CD14-positive monocyte (primary cell): Measurements from ENCODE around the gene AK1. TPM values are rescaled to one million over a fixed set of nuclear protein-coding genes. Genes with fewer than 3 reads are reported as not detected.
A peak's percentile ranks its signal among the peaks of the same experiment; 100 is the strongest.

Experiments
- DNase-seq, 3 donors: peaks; one replicate each; pipeline ENCODE4 v3.0.0-alpha.2; 2011 to 2022
- H2AFZ ChIP-seq: 2 replicates; pipeline ENCODE4 v1.6.0; 2012; ENCODE audit warnings: mild to moderate bottlenecking, low read depth, low read length, inconsistent platforms; ENCODE audit not compliant: insufficient read depth, poor library complexity, severe bottlenecking
- H3K27ac ChIP-seq, 2 donors: 1 replicate in 1 of 2; 2 replicates in 1 of 2; pipeline ENCODE4 v1.5.1; 2012 to 2013; ENCODE audit warnings: low read length in 2 of 2, control low read depth in 1 of 2, inconsistent platforms in 1 of 2, low read depth in 1 of 2, mild to moderate bottlenecking in 1 of 2
- H3K27me3 ChIP-seq, 2 donors: one replicate each; pipeline versions ENCODE4 v1.6.0 to v1.6.1; 2011 to 2013; ENCODE audit warnings: low read length in 2 of 2; ENCODE audit not compliant: control insufficient read depth in 2 of 2, insufficient read depth in 2 of 2
- H3K36me3 ChIP-seq, 2 donors: replicated peaks in 1 of 2; 1 replicate in 1 of 2; 2 replicates in 1 of 2; pipeline versions ENCODE4 v1.5.1 to v1.6.1; 2012 to 2013; ENCODE audit warnings: low read length in 2 of 2, control low read depth in 1 of 2, inconsistent platforms in 1 of 2, mild to moderate bottlenecking in 1 of 2; ENCODE audit not compliant: insufficient read depth in 2 of 2, control insufficient read depth in 1 of 2
- H3K4me1 ChIP-seq, 2 donors: 1 replicate in 1 of 2; 2 replicates in 1 of 2; pipeline versions ENCODE4 v1.5.1 to v1.6.1; 2012 to 2013; ENCODE audit warnings: low read length in 2 of 2, control low read depth in 1 of 2, inconsistent platforms in 1 of 2, mild to moderate bottlenecking in 1 of 2, moderate library complexity in 1 of 2; ENCODE audit not compliant: insufficient read depth in 2 of 2, control insufficient read depth in 1 of 2
- H3K4me2 ChIP-seq: replicated peaks from 2 replicates; pipeline ENCODE3; 2012; ENCODE audit warnings: low read length, moderate library complexity, mild to moderate bottlenecking; ENCODE audit not compliant: poor library complexity, severe bottlenecking; ENCODE audit errors: extremely low read depth
- H3K4me3 ChIP-seq, 3 experiments: fragments of 200-600 bp in 1 of 3; sonication (generic) in 1 of 3; replicated peaks in 1 of 3; 1 replicate in 2 of 3; 2 replicates in 1 of 3; pipeline ENCODE4 v1.5.1; 2011 to 2013; ENCODE audit warnings: low read length in 3 of 3, mild to moderate bottlenecking in 3 of 3, control low read depth in 2 of 3, low read depth in 2 of 3, inconsistent platforms in 1 of 3, moderate library complexity in 1 of 3
- H3K79me2 ChIP-seq: 2 replicates; pipeline ENCODE4 v1.6.0; 2012; ENCODE audit warnings: mild to moderate bottlenecking, control low read depth, inconsistent platforms, low read length, moderate library complexity; ENCODE audit not compliant: insufficient read depth
- H3K9ac ChIP-seq: 2 replicates; pipeline ENCODE4 v1.6.0; 2017; ENCODE audit warnings: low read length, mild to moderate bottlenecking; ENCODE audit not compliant: insufficient read depth, poor library complexity, severe bottlenecking
- H3K9me3 ChIP-seq, 2 donors: replicated peaks in 1 of 2; 1 replicate in 1 of 2; 2 replicates in 1 of 2; pipeline versions ENCODE4 v1.5.1 to v1.6.1; 2012 to 2013; ENCODE audit warnings: low read length in 2 of 2, control low read depth in 1 of 2; ENCODE audit not compliant: control insufficient read depth in 1 of 2, insufficient read depth in 1 of 2
- H4K20me1 ChIP-seq: 2 replicates; pipeline ENCODE4 v1.6.0; 2012; ENCODE audit warnings: mild to moderate bottlenecking, low read length, control low read depth, moderate library complexity; ENCODE audit not compliant: insufficient read depth
- H3K27ac Mint-ChIP-seq, 7 donors: one replicate each; pipeline ENCODE4 v1.8.0; 2020; ENCODE audit warnings: mild to moderate bottlenecking in 7 of 7, mixed read lengths in 7 of 7, moderate library complexity in 6 of 7, inconsistent platforms in 2 of 7
- H3K27me3 Mint-ChIP-seq, 3 donors: one replicate each; pipeline ENCODE4 v1.8.0; 2021 to 2022; ENCODE audit warnings: low read depth in 3 of 3, mild to moderate bottlenecking in 3 of 3, mixed read lengths in 3 of 3, moderate library complexity in 3 of 3, inconsistent platforms in 1 of 3
- H3K36me3 Mint-ChIP-seq, 2 donors: one replicate each; pipeline ENCODE4 v1.8.0; 2020; ENCODE audit warnings: mixed read lengths in 2 of 2, inconsistent platforms in 1 of 2, mild to moderate bottlenecking in 1 of 2
- H3K4me1 Mint-ChIP-seq: one replicate; pipeline ENCODE4 v1.8.0; 2020; ENCODE audit warnings: mild to moderate bottlenecking, mixed read lengths
- H3K4me3 Mint-ChIP-seq, 2 donors: one replicate each; pipeline ENCODE4 v1.8.0; 2020; ENCODE audit warnings: mild to moderate bottlenecking in 2 of 2, mixed read lengths in 2 of 2, moderate library complexity in 1 of 2
- H3K9me3 Mint-ChIP-seq, 7 donors: one replicate each; pipeline ENCODE4 v1.8.0; 2020 to 2022; ENCODE audit warnings: mixed read lengths in 7 of 7, mild to moderate bottlenecking in 6 of 7, moderate library complexity in 6 of 7, inconsistent platforms in 2 of 7
- WGBS: methylation state at CpG from one replicate; pipeline ENCODE4 v1.1.5; 2013; ENCODE audit warnings: missing lambda C conversion rate; ENCODE audit not compliant: insufficient coverage; 5-methylcytosine and 5-hydroxymethylcytosine counted together
- intact Hi-C, 2 donors: fragments of 100-400 bp; cut with micrococcal nuclease; formaldehyde crosslinking; loops; one replicate each; pipeline versions ENCODE4 v1.15.0 to v1.15.1; 2023
- polyA plus RNA-seq, 3 donors: library from polyadenylated mRNA; depleted of rRNA in 1 of 3; unstranded in 2 of 3; stranded (reverse) in 1 of 3; fragments of 300-500 nt in 2 of 3; fragments of >200 nt in 1 of 3; fragmentation: Illumina TruSeq in 2 of 3; gene quantifications; 1 replicate in 2 of 3; 2 replicates in 1 of 3; pipeline ENCODE4 v1.2.3, GENCODE V29; 2012 to 2021
- small RNA-seq: library from RNA; depleted of rRNA; stranded (forward); fragments of <200 nt; gene quantifications from one replicate; pipeline ENCODE3, GENCODE V24; 2012; ENCODE audit warnings: low read depth; ENCODE audit not compliant: insufficient read length
- TF ChIP-seq, protein P1 (sequence below): fragments of 200-600 bp; IDR thresholded peaks from one replicate; pipeline ENCODE4 v1.8.0; 2022; ENCODE audit warnings: antibody characterized with exemption, mild to moderate bottlenecking

Gene AK1
- polyA plus RNA-seq, 3 donors: 3.5 TPM; not detected in 2

DNA sequence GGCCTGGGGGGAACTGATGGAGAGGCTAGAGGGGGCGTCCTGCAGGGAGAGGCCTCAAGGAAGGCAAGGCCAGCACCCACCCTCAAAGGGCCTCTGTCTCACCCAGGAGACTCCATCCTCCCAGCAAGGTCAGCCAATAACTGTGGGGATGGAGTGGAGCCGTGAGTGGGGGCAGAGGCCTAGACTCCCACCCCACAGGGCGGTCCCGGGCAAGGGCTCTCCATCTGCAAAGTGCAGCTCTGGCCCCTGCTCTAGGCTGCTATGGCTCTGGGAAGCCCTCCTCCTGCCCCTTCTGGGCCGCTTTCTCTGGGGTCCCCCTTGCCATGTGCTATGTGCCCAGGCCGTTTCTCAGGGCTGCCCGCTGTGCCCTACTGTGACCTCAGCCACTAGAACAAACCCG, 60.7 kb downstream of the AK1 start:
- H3K9ac ChIP-seq: no peak overlapping the region
- peak overlapping the region in 1 of 2 donors; percentile 6 for H3K4me3 Mint-ChIP-seq
- no peaks in the 10 kb centered on the region for H3K4me1 Mint-ChIP-seq
- no peak overlapping the region for H3K4me3 ChIP-seq
- no peak overlapping the region for H3K4me2 ChIP-seq
- peak overlapping the region in 1 of 2 donors; percentile 4 for H3K27ac ChIP-seq
- no peaks in the 10 kb centered on the region for H3K79me2 ChIP-seq
- H3K9me3 Mint-ChIP-seq: no peaks in the 10 kb centered on the region
- peaks cover 0 to 4% (median 1%) of the 10 kb centered on the region in 3 donors for H3K27me3 Mint-ChIP-seq
- peaks cover 70 to 78% of the 10 kb centered on the region in 2 donors for H3K36me3 ChIP-seq
- no peaks in the 10 kb centered on the region for H3K4me1 ChIP-seq
- TF ChIP-seq, protein P1, sequence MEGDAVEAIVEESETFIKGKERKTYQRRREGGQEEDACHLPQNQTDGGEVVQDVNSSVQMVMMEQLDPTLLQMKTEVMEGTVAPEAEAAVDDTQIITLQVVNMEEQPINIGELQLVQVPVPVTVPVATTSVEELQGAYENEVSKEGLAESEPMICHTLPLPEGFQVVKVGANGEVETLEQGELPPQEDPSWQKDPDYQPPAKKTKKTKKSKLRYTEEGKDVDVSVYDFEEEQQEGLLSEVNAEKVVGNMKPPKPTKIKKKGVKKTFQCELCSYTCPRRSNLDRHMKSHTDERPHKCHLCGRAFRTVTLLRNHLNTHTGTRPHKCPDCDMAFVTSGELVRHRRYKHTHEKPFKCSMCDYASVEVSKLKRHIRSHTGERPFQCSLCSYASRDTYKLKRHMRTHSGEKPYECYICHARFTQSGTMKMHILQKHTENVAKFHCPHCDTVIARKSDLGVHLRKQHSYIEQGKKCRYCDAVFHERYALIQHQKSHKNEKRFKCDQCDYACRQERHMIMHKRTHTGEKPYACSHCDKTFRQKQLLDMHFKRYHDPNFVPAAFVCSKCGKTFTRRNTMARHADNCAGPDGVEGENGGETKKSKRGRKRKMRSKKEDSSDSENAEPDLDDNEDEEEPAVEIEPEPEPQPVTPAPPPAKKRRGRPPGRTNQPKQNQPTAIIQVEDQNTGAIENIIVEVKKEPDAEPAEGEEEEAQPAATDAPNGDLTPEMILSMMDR: no peak
- H3K9me3 ChIP-seq: no peaks in the 10 kb centered on the region
- no peaks in the 10 kb centered on the region for H4K20me1 ChIP-seq
- H3K27me3 ChIP-seq: no peaks in the 10 kb centered on the region
- peaks cover 57 to 65% of the 10 kb centered on the region in 2 donors for H3K36me3 Mint-ChIP-seq
- DNase-seq: no peak
- 98% methylated on average over 6 of the region's 8 CpGs for WGBS
- H3K27ac Mint-ChIP-seq: peak overlapping the region in 1 of 7 donors; percentile 54
- H2AFZ ChIP-seq: no peak overlapping the region
- intact Hi-C loops: no loop called here

Small RNA genes within 50 kb of the gene (small RNA-seq; reads per million reads assigned to genes)
- gene MIR4672: not detected
- gene RF00019: not detected
- gene RNA5SP296: not detected

Other genes starting within 250 kb of the AK1 start
- under 1 TPM in 2 of 3 donors, not detected in 1; 0.06 to 0.09 TPM for gene CFAP157, start 170.7 kb downstream of the AK1 start, polyA plus RNA-seq
- 10 to 100 TPM in 2 of 3 donors, 1 to 10 TPM in 1; 6.9 to 19.9 (median 19.5) TPM for gene PTRH1, start 162.0 kb downstream of the AK1 start, polyA plus RNA-seq
- under 1 TPM in 1 of 3 donors, not detected in 2; 0.04 TPM for gene TTC16, start 161.6 kb downstream of the AK1 start, polyA plus RNA-seq
- 10 to 100 TPM; 57.4 to 63.8 (median 60.0) TPM for gene TOR2A, start 142.4 kb downstream of the AK1 start, polyA plus RNA-seq
- 10 to 100 TPM; 11.5 to 47.3 (median 20.5) TPM for gene SH2D3C, start 99.0 kb downstream of the AK1 start, polyA plus RNA-seq
- 100 to 1,000 TPM in 1 of 3 donors, 10 to 100 TPM in 2; 24.9 to 139 (median 26.4) TPM for gene CDK9, start 91.6 kb downstream of the AK1 start, polyA plus RNA-seq
- gene FPGS, start 74.8 kb downstream of the AK1 start, polyA plus RNA-seq: 10 to 100 TPM; 21.3 to 28.5 (median 25.2) TPM
- 10 to 100 TPM; 15.7 to 26.0 (median 17.9) TPM for gene ENG, start 23.0 kb downstream of the AK1 start, polyA plus RNA-seq
- gene ST6GALNAC6, start 21.9 kb upstream of the AK1 start, polyA plus RNA-seq: 10 to 100 TPM in 2 of 3 donors, 1 to 10 TPM in 1; 8.2 to 14.4 (median 12.0) TPM
- 10 to 100 TPM in 2 of 3 donors, 1 to 10 TPM in 1; 8.9 to 14.0 (median 10.3) TPM for gene ST6GALNAC4, start 39.4 kb upstream of the AK1 start, polyA plus RNA-seq
- gene PIP5KL1, start 53.1 kb upstream of the AK1 start, polyA plus RNA-seq: under 1 TPM; 0.31 to 0.57 (median 0.39) TPM
- gene DPM2, start 60.2 kb upstream of the AK1 start, polyA plus RNA-seq: 10 to 100 TPM; 22.4 to 28.7 (median 25.4) TPM
- 1 to 10 TPM in 2 of 3 donors, under 1 TPM in 1; 0.86 to 2.3 (median 2.1) TPM for gene EEIG1, start 103.3 kb upstream of the AK1 start, polyA plus RNA-seq
- 1 to 10 TPM; 4.6 to 6.5 (median 5.6) TPM for gene NAIF1, start 189.6 kb upstream of the AK1 start, polyA plus RNA-seq
- gene SLC25A25, start 190.6 kb upstream of the AK1 start, polyA plus RNA-seq: 10 to 100 TPM in 1 of 3 donors, 1 to 10 TPM in 2; 5.1 to 43.3 (median 6.3) TPM